Epithelial cell of proximal tubule (primary cell): ENCODE results near the gene CTSL. TPM values are rescaled to one million over a fixed set of nuclear protein-coding genes. Genes with fewer than 3 reads are reported as not detected.
A peak's percentile ranks its signal among the peaks of the same experiment; 100 is the strongest.

Source experiments
- DNase-seq: peaks from one replicate; pipeline ENCODE4 v3.0.0-alpha.2; 2011; ENCODE audit warnings: low read depth
- H3K4me3 ChIP-seq: 2 replicates; pipeline ENCODE4 v1.5.1; 2011; ENCODE audit warnings: low read depth, mild to moderate bottlenecking, low read length
- total RNA-seq: library from RNA; depleted of rRNA; stranded (reverse); fragments of >200 nt; gene quantifications from 2 replicates; pipeline ENCODE4 v1.2.3, GENCODE V29; 2015
- TF ChIP-seq, protein P1 (sequence below): conservative IDR thresholded peaks from 2 replicates; pipeline ENCODE4 v1.5.1; 2012; ENCODE audit warnings: low read depth, mild to moderate bottlenecking, low read length

CTSL gene
- total RNA-seq, 1 donor from 2014 or later: 80.9 TPM

DNA sequence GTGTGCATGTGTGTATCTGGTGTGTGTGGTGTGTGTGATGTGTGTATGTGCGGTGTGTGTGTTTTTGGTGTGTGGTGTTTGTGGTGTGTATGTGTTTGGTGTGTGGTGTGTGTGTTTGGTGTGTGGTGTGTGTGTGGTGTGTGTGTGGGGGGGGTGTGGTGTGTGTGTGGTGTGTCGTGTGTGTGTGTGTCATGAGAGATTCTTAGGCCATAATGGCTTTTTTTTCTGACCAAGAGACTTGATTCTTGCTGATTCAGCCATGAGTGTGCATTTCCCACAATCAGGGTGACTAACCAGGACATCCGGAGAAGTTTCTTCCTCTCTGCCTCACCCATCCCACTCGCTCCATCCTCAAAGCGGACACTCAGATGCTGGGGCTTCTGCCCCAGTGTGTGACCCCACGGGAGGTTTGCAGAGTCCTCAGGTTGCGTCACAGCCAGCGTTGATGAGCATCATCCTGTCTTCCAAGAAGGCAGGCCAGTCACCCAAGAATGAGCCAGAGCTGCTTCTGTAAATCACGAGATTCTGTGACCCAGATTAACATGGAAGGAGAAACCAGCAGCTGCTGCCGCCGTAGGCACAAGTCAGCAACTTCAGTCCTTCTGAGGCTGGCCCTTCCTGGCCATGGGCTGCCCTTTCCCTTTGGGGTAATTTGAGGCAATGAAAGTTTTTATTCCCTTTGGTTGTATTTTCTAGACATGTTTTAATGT, 12.5 kb upstream of the CTSL start:
- TF ChIP-seq, protein P1, sequence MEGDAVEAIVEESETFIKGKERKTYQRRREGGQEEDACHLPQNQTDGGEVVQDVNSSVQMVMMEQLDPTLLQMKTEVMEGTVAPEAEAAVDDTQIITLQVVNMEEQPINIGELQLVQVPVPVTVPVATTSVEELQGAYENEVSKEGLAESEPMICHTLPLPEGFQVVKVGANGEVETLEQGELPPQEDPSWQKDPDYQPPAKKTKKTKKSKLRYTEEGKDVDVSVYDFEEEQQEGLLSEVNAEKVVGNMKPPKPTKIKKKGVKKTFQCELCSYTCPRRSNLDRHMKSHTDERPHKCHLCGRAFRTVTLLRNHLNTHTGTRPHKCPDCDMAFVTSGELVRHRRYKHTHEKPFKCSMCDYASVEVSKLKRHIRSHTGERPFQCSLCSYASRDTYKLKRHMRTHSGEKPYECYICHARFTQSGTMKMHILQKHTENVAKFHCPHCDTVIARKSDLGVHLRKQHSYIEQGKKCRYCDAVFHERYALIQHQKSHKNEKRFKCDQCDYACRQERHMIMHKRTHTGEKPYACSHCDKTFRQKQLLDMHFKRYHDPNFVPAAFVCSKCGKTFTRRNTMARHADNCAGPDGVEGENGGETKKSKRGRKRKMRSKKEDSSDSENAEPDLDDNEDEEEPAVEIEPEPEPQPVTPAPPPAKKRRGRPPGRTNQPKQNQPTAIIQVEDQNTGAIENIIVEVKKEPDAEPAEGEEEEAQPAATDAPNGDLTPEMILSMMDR: no peak
- peak; percentile 95 for DNase-seq
- H3K4me3 ChIP-seq: peak overlapping the region; percentile 5

DNA sequence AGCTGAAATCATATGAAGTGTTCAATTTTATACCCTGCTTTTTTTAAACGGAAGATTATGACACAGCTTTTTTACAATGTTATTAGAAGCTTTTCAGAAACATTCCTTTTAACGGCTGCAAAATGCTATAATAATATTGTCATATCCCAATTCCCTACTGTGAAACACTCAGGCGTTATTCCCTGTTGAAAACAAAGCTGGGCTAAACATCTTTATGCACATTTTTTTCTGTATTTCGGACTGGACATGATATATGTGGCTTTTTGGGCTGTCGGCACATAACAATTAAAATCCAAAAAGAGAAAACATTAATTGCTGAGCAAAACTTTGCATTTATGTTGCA, 12.0 kb upstream of the CTSL start:
- peak overlapping the region; percentile 5 for H3K4me3 ChIP-seq
- DNase-seq: no peak
- TF ChIP-seq, protein P1: no peak

DNA sequence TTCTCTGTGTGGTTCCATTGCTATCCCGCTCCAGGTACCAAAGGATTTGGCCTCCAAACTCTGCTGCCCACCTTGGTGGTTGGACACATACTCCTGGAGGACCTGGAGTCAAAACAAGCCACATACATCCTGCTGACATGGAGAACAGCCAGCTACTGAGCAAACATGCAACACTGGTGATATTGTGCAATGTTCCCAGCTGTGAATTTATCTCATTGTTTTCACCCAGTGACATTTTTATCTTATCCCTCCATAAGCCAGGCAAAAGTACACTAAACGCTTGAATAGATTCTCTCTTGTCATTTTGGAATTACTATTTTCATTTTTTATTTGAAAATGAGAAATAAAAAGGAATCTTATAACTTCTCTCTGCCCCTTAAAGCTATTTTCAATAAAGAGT, 11.1 kb upstream of the CTSL start:
- no peak overlapping the region for H3K4me3 ChIP-seq
- TF ChIP-seq, protein P1: no peak
- DNase-seq: no peak

DNA sequence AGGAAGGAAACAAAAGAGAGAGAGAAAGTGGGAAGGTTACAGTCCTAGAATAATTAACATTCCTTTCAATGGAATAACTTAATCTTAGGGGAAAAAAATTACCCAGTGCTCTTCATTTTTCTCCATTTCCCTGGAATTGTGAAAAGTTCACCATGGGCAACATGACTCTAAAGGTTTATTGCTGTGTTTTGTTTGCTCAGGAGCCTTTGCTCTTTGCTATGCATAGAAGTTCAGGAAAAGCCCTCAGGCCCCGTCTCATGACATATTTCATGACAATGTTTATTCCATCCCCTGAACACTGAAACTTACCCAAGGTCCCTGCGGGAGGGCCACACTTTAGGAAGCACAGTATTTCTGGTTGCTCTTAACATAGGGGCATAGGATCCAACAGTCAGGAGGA, 9.8 kb upstream of the CTSL start:
- H3K4me3 ChIP-seq: no peak overlapping the region
- no peak for DNase-seq
- TF ChIP-seq, protein P1: no peak

DNA sequence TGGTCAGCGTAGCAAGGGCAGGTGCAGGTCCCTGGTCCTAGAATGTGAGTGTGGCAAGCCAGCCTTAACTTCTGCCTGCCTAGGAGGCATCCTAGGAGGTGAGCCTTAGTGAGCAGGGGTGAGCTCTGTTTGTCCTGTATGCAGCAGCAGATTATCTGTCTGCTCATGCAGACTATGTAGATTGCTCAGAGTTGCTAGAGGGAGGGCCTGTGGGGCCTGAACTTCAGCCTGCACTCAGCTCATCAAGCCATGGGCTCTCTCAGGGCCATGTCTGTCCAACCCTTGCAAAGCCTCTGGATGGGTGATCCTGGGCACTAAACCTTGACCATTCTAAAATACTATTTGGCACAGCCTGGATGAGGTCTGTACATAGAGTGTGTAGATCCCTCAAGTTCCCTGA, 8.5 kb upstream of the CTSL start:
- TF ChIP-seq, protein P1: no peak

DNA sequence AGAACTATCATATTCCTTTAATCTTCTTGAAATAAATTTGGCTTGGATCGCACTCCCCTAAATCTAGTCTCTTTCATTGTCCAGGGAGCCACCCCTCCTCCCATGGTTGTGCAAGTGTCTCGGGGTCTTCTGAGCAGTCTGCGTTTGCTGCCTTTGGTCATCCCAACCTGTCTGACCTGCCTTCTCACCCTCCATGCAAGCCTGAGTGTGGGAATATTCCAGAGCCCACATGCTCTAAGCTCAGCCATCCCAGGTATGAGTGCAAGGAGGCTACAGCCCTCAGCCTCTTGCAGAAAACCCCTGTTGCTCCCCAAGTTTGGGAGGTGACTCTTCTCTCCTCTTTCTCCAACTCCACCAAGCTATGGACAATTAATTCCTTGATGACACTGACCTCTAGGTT, 7.7 kb upstream of the CTSL start:
- DNase-seq: no peak
- H3K4me3 ChIP-seq: no peak overlapping the region
- TF ChIP-seq, protein P1: no peak

More for the DNA sequence above, 8.5 kb upstream of the CTSL start:
- no peak overlapping the region for H3K4me3 ChIP-seq
- DNase-seq: no peak
